ENCODE data around the gene NHLH1. TPM values are rescaled to one million over a fixed set of nuclear protein-coding genes. Genes with fewer than 3 reads are reported as not detected.

NHLH1 gene
- total and polyA plus RNA-seq, 8 donors = 0.09 to 0.58 (median 0.23) TPM

DNA sequence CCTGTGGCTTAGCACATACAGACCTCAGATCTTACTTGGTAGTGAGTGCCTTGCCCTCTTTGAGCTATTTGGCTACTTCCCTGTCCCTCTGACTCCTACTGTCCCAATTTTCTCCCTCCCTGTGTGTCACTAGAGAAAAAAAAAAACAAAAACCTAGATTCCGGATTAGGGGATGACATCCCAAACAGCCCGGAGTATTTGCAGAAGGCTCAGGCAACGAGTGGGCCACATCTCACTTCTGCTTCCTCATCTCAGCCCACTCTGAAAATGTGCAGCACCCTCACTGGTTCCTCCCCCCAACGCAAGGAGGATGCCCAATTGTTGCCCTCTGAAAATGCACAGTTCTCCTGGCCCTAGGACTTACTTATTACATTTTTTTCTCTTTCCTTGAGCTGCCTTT, 4.9 kb downstream of the NHLH1 start:
- TF ChIP-seq, protein P1, sequence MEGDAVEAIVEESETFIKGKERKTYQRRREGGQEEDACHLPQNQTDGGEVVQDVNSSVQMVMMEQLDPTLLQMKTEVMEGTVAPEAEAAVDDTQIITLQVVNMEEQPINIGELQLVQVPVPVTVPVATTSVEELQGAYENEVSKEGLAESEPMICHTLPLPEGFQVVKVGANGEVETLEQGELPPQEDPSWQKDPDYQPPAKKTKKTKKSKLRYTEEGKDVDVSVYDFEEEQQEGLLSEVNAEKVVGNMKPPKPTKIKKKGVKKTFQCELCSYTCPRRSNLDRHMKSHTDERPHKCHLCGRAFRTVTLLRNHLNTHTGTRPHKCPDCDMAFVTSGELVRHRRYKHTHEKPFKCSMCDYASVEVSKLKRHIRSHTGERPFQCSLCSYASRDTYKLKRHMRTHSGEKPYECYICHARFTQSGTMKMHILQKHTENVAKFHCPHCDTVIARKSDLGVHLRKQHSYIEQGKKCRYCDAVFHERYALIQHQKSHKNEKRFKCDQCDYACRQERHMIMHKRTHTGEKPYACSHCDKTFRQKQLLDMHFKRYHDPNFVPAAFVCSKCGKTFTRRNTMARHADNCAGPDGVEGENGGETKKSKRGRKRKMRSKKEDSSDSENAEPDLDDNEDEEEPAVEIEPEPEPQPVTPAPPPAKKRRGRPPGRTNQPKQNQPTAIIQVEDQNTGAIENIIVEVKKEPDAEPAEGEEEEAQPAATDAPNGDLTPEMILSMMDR (IDR thresholded peaks at IDR 0.05) = no peak
- Histone ChIP-seq H3K4me3 (no peak overlapping the region), H3K27ac (no peak overlapping the region), H3K4me1 (peaks cover 0 to 14% of the 10 kb centered on the region in 2 donors), H3K27me3 (no peaks in the 10 kb centered on the region), H3K36me3 (no peaks in the 10 kb centered on the region), H3K9me3 (no peaks in the 10 kb centered on the region)
- intact Hi-C loops (cut with DNase I) = no loop called here
- ATAC-seq (no peak), DNase-seq (no peak)

DNA sequence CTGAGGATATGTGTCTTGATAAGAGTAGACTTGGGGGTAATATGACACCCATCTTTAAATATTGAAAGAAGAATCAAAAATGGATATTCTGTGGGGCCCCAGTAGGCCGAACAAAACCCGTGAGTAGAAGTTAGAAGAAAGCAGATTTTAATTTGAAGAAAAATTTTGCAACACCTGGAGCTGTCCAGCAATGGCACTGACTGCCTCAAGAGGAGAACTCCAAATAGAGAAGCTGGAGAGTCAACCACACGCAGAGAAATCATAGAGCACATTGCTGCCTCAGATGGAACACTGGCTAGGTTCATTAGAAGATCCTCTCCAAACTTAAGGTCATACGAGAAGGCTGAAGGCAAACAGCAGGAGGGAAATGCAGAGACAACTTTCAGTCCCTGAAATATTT, 6.8 kb downstream of the NHLH1 start:
- TF ChIP-seq, protein P1 (IDR thresholded peaks at IDR 0.05) = no peak
- ATAC-seq (no peak), DNase-seq (no peak)
- H3K27me3 ChIP-seq = no peaks in the 10 kb centered on the region
- H3K4me1 ChIP-seq = peaks cover 0 to 14% of the 10 kb centered on the region in 2 donors
- intact Hi-C loops (cut with DNase I) = no loop called here
- H3K27ac ChIP-seq = no peak overlapping the region
- H3K36me3 ChIP-seq = no peaks in the 10 kb centered on the region
- H3K4me3 ChIP-seq = no peak overlapping the region
- no peaks in the 10 kb centered on the region for H3K9me3 ChIP-seq

DNA sequence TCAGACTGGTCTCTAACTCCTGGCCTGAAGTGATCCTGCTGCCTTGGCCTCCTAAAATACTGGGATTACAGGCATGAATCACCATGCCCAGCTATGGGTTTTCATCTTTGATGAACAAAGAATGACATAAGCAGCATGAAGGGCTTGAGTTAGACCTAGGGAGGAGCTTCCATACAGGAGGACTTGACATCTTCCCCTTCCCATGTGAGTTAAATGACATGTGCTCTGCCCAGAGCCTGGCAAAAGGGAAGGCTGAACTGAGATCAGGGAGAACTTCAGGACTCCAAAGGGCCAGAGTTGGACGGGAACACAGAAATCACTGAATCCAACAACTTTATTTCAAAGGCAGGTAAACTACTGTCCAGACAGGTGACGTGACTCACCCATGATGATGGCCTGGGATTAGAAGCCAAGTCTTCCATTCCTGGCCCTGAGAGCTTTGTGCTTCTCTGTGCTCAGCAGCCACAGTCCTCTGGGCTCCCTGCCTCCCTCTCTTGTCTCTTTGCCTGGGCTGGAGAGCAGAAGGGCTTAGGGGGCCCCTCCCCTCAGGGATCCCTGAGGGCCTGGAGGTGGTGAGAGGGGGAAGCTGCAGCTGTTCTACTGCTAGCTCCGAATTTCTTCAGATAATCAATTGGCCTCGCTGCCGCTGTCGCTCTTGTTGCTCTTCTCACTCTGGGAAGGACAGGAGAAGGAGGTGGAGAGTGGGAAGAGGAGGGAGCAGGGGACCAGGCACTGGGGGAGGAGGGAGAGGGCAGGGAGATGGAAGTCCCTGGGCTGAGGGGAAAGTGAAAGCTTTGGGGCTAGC, 7.6 kb downstream of the NHLH1 start:
- no peak overlapping the region for H3K27ac ChIP-seq
- no peak for DNase-seq
- peaks cover 0 to 14% of the 10 kb centered on the region in 2 donors for H3K4me1 ChIP-seq
- H3K9me3 ChIP-seq = no peaks in the 10 kb centered on the region
- TF ChIP-seq, protein P1 (IDR thresholded peaks at IDR 0.05) = no peak
- no peak overlapping the region for H3K4me3 ChIP-seq
- intact Hi-C loops (cut with DNase I) = no loop called here
- no peaks in the 10 kb centered on the region for H3K27me3 ChIP-seq
- no peak for ATAC-seq
- no peaks in the 10 kb centered on the region for H3K36me3 ChIP-seq

DNA sequence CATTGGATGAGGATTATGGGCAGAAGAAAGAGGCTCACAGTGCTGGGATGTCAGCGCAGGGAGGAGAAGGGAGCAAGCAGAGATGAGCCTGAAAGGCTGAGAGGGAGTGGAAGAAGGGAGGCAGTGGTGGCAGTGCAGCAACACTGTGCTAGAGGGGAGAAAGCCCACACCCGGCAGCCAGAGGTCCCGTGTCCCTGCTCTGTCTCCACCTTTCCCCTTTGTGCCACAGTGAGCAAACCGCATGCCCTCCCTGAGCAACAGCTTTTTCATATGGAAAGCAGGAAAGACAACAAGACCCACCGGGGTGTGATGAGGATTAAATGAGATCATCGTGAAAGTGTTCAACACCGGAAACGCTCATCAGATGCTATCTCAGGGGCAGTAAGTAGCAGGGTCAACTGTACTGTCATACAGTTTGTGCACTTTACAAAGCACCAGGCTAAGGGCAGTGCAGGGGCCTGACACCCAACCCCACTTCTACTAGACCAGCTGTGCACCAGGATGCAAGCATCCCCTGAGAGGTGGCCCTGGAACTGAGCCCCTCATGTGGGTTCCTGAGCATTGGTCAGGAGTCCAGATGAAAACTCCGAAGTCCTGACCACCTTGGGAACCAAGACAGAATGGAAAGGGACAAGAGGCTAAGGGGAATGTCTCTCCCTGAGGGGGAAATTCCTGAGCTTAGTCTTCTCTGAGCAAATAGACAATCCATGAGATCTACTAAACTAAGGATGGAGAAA, 9.1 kb downstream of the NHLH1 start:
- TF ChIP-seq, protein P1 (IDR thresholded peaks at IDR 0.05) = no peak
- DNase-seq = no peak
- Histone ChIP-seq H3K27ac (peak overlapping the region in 1 of 2 donors; percentile 65), H3K4me1 (peaks cover 0 to 14% of the 10 kb centered on the region in 2 donors), H3K4me3 (no peak overlapping the region), H3K36me3 (no peaks in the 10 kb centered on the region), H3K9me3 (no peaks in the 10 kb centered on the region), H3K27me3 (no peaks in the 10 kb centered on the region)
- intact Hi-C loops (cut with DNase I) = no loop called here
- peak; percentile 28 for ATAC-seq

DNA sequence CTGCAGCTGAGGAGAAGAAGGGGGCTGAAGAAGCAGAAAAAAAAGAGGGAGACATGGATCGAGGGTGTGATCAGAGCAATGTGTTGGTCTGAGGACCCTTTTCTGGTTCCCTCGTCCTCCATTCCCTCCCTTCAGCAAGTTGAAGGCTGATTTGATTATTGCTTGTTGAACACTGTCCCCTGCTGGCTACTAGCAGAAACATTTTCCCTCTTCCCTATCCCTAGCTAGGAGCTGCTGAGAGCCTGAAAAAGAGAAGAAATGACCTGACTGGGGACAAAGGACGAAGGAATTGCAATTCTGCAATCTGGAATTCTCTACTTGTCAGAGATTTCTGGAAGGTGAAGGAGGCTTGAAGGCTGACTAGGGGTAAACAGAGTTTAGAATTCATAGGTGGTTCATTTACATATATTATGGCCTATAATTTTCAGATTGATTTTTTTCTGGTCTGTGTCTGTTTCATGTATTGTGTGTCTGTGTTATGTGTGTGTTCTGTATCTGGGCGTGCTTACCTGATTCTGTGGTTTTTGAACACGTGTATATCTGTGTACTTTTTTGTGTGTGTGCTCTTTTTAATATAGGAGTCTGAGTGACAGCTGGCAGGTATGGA, 9.8 kb downstream of the NHLH1 start:
- TF ChIP-seq, protein P1 (IDR thresholded peaks at IDR 0.05) = peak; percentile 66 to 95
- ATAC-seq = peak; percentile 85

More for the DNA sequence above, 9.8 kb downstream of the NHLH1 start:
- H3K27me3 ChIP-seq = no peaks in the 10 kb centered on the region
- H3K27ac ChIP-seq = no peak overlapping the region
- H3K4me3 ChIP-seq = no peak overlapping the region
- peak in 2 of 4 donors; percentile 44 to 74 for DNase-seq
- peaks cover 0 to 14% of the 10 kb centered on the region in 2 donors for H3K4me1 ChIP-seq
- no peaks in the 10 kb centered on the region for H3K36me3 ChIP-seq
- intact Hi-C loops (cut with DNase I) = no loop called here
- H3K9me3 ChIP-seq = no peaks in the 10 kb centered on the region

Measured in left lung (tissue), 10 donors.